Uterus (tissue), 2 donors: ENCODE data around the gene XPA.
"Not testable (repeated sequence)": the region's sequence is repeated elsewhere in the genome, so short reads cannot be mapped to it uniquely, and the experiment has no call there.

ENCODE experiments used
- POLR2A ChIP-seq, 2 donors: fragments of 450-650 bp; IDR thresholded peaks; one replicate each; pipeline ENCODE4 v1.6.1; 2016; ENCODE audit warnings: antibody characterized with exemption in 2 of 2, mild to moderate bottlenecking in 1 of 2, moderate library complexity in 1 of 2
- TF ChIP-seq, protein P1 (sequence below), 4 experiments: fragments of 200-600 bp in 2 of 4; fragments of 450-650 bp in 2 of 4; sonication (generic) in 2 of 4; IDR thresholded peaks; one replicate each; pipeline ENCODE4 v1.5.1; 2016 to 2019; ENCODE audit warnings: antibody characterized with exemption in 4 of 4, mild to moderate bottlenecking in 2 of 4, moderate library complexity in 1 of 4

DNA sequence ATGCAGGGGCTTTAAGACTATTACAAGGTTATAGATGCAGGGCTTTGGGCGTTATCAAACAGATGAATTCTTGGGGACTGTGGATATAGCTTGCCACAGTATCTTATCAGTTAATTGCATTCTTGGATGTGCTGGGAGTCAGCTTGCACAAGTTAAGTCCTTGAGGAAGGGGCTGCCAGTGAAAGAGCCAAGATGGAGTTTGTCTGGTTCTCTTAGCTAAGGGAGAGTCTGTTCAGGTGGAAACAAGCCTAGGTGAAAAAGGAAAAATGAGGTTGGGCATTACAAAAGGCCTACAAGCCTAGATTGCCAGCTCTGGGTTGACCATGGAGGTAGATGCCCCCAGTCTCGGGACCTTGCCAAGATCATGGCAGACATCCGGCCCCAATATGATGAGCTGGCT, 2.7 kb upstream of the XPA start:
- TF ChIP-seq, protein P1, sequence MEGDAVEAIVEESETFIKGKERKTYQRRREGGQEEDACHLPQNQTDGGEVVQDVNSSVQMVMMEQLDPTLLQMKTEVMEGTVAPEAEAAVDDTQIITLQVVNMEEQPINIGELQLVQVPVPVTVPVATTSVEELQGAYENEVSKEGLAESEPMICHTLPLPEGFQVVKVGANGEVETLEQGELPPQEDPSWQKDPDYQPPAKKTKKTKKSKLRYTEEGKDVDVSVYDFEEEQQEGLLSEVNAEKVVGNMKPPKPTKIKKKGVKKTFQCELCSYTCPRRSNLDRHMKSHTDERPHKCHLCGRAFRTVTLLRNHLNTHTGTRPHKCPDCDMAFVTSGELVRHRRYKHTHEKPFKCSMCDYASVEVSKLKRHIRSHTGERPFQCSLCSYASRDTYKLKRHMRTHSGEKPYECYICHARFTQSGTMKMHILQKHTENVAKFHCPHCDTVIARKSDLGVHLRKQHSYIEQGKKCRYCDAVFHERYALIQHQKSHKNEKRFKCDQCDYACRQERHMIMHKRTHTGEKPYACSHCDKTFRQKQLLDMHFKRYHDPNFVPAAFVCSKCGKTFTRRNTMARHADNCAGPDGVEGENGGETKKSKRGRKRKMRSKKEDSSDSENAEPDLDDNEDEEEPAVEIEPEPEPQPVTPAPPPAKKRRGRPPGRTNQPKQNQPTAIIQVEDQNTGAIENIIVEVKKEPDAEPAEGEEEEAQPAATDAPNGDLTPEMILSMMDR (IDR thresholded peaks at IDR 0.05), result not testable (repeated sequence)
- TF ChIP-seq POLR2A (IDR thresholded peaks at IDR 0.05), result not testable (repeated sequence)
